Measurements from ENCODE around the gene CGNL1. TPM values are rescaled to one million over a fixed set of nuclear protein-coding genes. Genes with fewer than 3 reads are reported as not detected.

The CGNL1 gene
- total and polyA plus RNA-seq, 10 of the 15 experiments (the other 5 are each of a cell fraction or from before 2014, with no cell fraction given), result under 0.01 to 0.27 (median 0.04) TPM; not detected in 3

DNA sequence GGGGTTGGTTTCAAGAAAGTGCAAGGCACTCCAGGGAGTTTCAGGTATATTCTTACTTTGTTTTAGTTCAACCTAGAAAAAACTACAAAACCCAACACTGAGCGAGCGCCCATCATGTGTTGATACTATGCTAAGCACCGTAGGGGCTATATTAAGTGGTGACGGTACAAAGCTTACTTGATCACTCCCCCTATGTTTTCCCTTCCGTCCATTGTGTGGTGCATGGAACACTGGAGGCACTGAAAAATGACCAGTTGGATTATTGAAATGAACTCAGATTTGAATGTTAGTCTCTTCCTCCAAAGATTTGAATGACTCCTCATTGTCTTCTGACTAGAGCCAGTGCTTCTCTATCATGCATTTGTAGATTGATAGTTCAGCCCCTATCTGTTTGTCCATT lies 222.0 kb downstream of the CGNL1 start:
- ATAC-seq (no peak), FAIRE-seq (no peak), DNase-seq (ENCODE audit: low read depth, low spot score) (no peak)
- CTCF ChIA-PET, result interaction anchor here (0.9 to 1.0 kb wide), 2 partner anchors 11 to 134 kb away, joined by 3 to 4 read pairs; no protein-coding TSS in a partner anchor
- in situ Hi-C loops (cut with MboI) (no loop called here), intact Hi-C loops (cut with micrococcal nuclease; ENCODE audit: unreplicated experiment) (no loop called here)
- 52% methylated on average over 5 of the region's 5 CpGs for WGBS (ENCODE audit: insufficient coverage, insufficient replicate concordance, low lambda C conversion rate, missing lambda C conversion rate)
- TF ChIP-seq ATF7 (IDR thresholded peaks at IDR 0.05; ENCODE audit: low read depth), result no peak
- TF ChIP-seq, protein P1, sequence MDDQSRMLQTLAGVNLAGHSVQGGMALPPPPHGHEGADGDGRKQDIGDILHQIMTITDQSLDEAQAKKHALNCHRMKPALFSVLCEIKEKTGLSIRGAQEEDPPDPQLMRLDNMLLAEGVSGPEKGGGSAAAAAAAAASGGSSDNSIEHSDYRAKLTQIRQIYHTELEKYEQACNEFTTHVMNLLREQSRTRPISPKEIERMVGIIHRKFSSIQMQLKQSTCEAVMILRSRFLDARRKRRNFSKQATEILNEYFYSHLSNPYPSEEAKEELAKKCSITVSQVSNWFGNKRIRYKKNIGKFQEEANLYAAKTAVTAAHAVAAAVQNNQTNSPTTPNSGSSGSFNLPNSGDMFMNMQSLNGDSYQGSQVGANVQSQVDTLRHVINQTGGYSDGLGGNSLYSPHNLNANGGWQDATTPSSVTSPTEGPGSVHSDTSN (IDR thresholded peaks at IDR 0.05; ENCODE audit: insufficient replicate concordance, low read depth, low read length), result no peak
- TF ChIP-seq SMAD5 (IDR thresholded peaks at IDR 0.05; ENCODE audit: low read depth), result no peak
- TF ChIP-seq KAT2A (conservative IDR thresholded peaks at IDR 0.05; ENCODE audit: control insufficient read depth, low read depth, low read length), result no peak
- TF ChIP-seq TCF7 (IDR thresholded peaks at IDR 0.05; ENCODE audit: borderline replicate concordance), result no peak
- TF ChIP-seq RFX5 (IDR thresholded peaks at IDR 0.05; ENCODE audit: low read depth, low read length), result no peak
- TF ChIP-seq, protein P2, sequence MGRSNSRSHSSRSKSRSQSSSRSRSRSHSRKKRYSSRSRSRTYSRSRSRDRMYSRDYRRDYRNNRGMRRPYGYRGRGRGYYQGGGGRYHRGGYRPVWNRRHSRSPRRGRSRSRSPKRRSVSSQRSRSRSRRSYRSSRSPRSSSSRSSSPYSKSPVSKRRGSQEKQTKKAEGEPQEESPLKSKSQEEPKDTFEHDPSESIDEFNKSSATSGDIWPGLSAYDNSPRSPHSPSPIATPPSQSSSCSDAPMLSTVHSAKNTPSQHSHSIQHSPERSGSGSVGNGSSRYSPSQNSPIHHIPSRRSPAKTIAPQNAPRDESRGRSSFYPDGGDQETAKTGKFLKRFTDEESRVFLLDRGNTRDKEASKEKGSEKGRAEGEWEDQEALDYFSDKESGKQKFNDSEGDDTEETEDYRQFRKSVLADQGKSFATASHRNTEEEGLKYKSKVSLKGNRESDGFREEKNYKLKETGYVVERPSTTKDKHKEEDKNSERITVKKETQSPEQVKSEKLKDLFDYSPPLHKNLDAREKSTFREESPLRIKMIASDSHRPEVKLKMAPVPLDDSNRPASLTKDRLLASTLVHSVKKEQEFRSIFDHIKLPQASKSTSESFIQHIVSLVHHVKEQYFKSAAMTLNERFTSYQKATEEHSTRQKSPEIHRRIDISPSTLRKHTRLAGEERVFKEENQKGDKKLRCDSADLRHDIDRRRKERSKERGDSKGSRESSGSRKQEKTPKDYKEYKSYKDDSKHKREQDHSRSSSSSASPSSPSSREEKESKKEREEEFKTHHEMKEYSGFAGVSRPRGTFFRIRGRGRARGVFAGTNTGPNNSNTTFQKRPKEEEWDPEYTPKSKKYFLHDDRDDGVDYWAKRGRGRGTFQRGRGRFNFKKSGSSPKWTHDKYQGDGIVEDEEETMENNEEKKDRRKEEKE (IDR thresholded peaks at IDR 0.05), result no peak
- no peak for TF ChIP-seq CHD4 (IDR thresholded peaks at IDR 0.05)
- TF ChIP-seq ESRRA (IDR thresholded peaks at IDR 0.05; ENCODE audit: low read length), result no peak
- TF ChIP-seq ZNF217 (IDR thresholded peaks at IDR 0.05), result no peak
- TF ChIP-seq KLF5 (IDR thresholded peaks at IDR 0.05; ENCODE audit: partially characterized antibody), result no peak
- no peak for TF ChIP-seq BMI1 (IDR thresholded peaks at IDR 0.05; ENCODE audit: borderline replicate concordance)
- no peak for TF ChIP-seq SP1 (IDR thresholded peaks at IDR 0.05; ENCODE audit: low read depth, low read length)
- TF ChIP-seq, protein P3, sequence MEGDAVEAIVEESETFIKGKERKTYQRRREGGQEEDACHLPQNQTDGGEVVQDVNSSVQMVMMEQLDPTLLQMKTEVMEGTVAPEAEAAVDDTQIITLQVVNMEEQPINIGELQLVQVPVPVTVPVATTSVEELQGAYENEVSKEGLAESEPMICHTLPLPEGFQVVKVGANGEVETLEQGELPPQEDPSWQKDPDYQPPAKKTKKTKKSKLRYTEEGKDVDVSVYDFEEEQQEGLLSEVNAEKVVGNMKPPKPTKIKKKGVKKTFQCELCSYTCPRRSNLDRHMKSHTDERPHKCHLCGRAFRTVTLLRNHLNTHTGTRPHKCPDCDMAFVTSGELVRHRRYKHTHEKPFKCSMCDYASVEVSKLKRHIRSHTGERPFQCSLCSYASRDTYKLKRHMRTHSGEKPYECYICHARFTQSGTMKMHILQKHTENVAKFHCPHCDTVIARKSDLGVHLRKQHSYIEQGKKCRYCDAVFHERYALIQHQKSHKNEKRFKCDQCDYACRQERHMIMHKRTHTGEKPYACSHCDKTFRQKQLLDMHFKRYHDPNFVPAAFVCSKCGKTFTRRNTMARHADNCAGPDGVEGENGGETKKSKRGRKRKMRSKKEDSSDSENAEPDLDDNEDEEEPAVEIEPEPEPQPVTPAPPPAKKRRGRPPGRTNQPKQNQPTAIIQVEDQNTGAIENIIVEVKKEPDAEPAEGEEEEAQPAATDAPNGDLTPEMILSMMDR (IDR thresholded peaks at IDR 0.05 in 2 of 3, conservative IDR thresholded peaks at IDR 0.05 in 1 of 3; ENCODE audit: control insufficient read depth in 2 of 3, extremely low read depth in 1 of 3, insufficient read depth in 1 of 3, low read depth in 3 of 3, low read length in 3 of 3), result no peak
- POLR2A ChIA-PET, result no interaction called here
- no TSS peak for BruUV-seq (replicated peaks)
- RAD21 ChIA-PET (ENCODE audit: unreplicated experiment), result no interaction called here
- Histone ChIP-seq H3K79me2 (ENCODE audit: control insufficient read depth, insufficient read depth, low read length) (no peaks in the 10 kb centered on the region), H3K4me2 (ENCODE audit: control insufficient read depth, insufficient read depth) (no peak overlapping the region), H3K27ac (ENCODE audit: control insufficient read depth, insufficient read depth) (no peak overlapping the region), H3K9me3 (replicated peaks; ENCODE audit: control insufficient read depth, insufficient read depth, low read length) (no peaks in the 10 kb centered on the region), H3K4me1 (ENCODE audit: control insufficient read depth, insufficient read depth, low read length) (no peaks in the 10 kb centered on the region), H4K20me1 (ENCODE audit: control insufficient read depth, insufficient read depth) (no peaks in the 10 kb centered on the region), H3K36me3 (ENCODE audit: control insufficient read depth in 2 of 2, insufficient read depth in 2 of 2, low read length in 1 of 2) (no peaks in the 10 kb centered on the region), H3K4me3 (no peak overlapping the region), H2AFZ (ENCODE audit: control insufficient read depth, low read depth, low read length) (no peak overlapping the region), H3K27me3 (replicated peaks in 1 of 2; ENCODE audit: control insufficient read depth in 2 of 2, insufficient read depth in 2 of 2, low read length in 1 of 2) (no peaks in the 10 kb centered on the region; a peak in 1 of 4 replicates), H3K9ac (ENCODE audit: control insufficient read depth, insufficient read depth, low read length) (no peak overlapping the region)
- SMC1A ChIA-PET (ENCODE audit: uncharacterized antibody, unreplicated experiment), result no interaction called here

Data from GM12878 (cell line).